NCI-H460 (cell line): ENCODE data around the gene PXDN. TPM values are rescaled to one million over a fixed set of nuclear protein-coding genes. Genes with fewer than 3 reads are reported as not detected.
"Not testable (repeated sequence)": the region's sequence is repeated elsewhere in the genome, so short reads cannot be mapped to it uniquely, and the experiment has no call there.

Experiments used
- DNase-seq: peaks from one replicate; pipeline ENCODE4 v3.0.0-alpha.2; 2016; ENCODE audit warnings: low read depth; ENCODE audit errors: extremely low read depth
- polyA plus RNA-seq: library from polyadenylated mRNA; depleted of rRNA; stranded (reverse); fragments of >200 nt; gene quantifications from 2 replicates; pipeline ENCODE4 v1.2.3, GENCODE V29; 2014; cell fraction: nucleus; rRNA removed
- total RNA-seq: library from RNA; depleted of rRNA; stranded (reverse); fragments of >200 nt; shearing (Covaris generic); gene quantifications from 2 replicates; pipeline ENCODE4 v1.2.3, GENCODE V29; 2014; rRNA removed

Gene PXDN, protein sequence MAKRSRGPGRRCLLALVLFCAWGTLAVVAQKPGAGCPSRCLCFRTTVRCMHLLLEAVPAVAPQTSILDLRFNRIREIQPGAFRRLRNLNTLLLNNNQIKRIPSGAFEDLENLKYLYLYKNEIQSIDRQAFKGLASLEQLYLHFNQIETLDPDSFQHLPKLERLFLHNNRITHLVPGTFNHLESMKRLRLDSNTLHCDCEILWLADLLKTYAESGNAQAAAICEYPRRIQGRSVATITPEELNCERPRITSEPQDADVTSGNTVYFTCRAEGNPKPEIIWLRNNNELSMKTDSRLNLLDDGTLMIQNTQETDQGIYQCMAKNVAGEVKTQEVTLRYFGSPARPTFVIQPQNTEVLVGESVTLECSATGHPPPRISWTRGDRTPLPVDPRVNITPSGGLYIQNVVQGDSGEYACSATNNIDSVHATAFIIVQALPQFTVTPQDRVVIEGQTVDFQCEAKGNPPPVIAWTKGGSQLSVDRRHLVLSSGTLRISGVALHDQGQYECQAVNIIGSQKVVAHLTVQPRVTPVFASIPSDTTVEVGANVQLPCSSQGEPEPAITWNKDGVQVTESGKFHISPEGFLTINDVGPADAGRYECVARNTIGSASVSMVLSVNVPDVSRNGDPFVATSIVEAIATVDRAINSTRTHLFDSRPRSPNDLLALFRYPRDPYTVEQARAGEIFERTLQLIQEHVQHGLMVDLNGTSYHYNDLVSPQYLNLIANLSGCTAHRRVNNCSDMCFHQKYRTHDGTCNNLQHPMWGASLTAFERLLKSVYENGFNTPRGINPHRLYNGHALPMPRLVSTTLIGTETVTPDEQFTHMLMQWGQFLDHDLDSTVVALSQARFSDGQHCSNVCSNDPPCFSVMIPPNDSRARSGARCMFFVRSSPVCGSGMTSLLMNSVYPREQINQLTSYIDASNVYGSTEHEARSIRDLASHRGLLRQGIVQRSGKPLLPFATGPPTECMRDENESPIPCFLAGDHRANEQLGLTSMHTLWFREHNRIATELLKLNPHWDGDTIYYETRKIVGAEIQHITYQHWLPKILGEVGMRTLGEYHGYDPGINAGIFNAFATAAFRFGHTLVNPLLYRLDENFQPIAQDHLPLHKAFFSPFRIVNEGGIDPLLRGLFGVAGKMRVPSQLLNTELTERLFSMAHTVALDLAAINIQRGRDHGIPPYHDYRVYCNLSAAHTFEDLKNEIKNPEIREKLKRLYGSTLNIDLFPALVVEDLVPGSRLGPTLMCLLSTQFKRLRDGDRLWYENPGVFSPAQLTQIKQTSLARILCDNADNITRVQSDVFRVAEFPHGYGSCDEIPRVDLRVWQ (N-terminal part only)
- total RNA-seq, result 25.1 and 28.9 TPM in 2 replicates
- 5.9 and 7.5 TPM in 2 replicates for polyA plus RNA-seq

DNA sequence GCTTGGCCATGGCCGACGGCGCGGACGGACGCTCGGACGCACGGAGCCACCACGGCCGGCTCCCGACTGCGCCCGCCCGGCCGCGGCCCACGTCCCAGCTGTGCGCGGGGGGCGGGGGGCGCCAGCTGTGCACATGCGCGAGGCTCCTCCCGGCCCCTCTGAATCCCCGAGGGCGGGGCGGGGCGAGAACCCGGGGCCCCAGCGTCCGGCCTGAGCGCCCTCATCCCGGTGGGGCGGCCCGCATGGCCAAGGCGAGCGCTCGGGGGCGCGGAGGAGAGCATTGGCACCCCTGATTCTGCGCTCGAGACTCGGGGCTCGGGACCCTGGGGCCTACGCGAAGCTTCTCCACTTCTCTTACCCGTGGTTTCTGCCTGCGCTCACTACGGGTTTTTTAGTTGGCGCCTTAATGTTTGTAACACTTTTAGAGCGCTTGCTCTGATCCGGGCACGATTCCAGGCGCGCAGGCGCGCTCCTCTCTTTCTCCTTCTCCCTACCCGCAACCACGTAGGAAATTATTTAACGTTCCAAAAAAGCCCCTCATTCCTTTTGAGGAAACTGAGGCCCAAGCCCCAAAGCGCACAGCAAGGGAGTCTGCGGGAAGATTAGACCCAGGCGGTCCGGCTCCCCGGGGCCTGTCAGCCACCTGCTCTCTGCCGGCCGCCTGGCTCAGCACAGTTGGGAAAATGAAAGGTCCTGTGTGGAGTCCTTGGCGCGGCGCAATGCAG is at the start of gene PXDN:
TSS of gene PXDN (minus strand) at position 70 of the 725 bp plus-strand sequence. CDS start at position 10, 60 bp downstream.
- DNase-seq, result no peak

DNA sequence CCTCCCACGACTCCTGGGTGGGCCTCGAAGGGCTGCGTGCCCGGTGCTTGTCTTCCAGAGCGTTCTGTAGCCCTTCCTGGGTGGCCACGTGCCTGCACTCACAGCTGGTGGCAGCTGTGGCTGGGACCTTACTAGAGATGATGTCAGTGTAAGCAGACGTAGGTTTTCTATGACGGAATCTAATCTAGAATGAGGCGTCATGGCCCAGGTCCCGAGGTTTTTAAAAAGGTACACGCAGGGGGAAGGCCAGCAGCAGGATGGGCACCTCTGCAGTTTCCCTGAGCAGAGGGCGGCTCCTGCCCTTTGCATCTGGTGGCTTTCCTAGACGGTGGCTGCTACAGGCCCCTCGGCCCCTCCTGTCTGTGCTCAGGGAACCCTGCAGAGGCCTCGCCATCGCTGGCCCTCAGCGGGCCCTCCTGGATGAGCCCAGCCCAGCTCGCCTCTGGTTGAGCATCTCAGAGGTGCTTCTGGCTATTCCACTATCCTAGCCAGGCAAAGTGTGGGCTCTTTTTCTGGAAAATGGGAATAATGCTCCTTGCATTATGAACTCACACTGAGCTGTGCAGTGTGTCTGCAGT is 49.6 kb upstream of the PXDN start:
- DNase-seq, result no peak

DNA sequence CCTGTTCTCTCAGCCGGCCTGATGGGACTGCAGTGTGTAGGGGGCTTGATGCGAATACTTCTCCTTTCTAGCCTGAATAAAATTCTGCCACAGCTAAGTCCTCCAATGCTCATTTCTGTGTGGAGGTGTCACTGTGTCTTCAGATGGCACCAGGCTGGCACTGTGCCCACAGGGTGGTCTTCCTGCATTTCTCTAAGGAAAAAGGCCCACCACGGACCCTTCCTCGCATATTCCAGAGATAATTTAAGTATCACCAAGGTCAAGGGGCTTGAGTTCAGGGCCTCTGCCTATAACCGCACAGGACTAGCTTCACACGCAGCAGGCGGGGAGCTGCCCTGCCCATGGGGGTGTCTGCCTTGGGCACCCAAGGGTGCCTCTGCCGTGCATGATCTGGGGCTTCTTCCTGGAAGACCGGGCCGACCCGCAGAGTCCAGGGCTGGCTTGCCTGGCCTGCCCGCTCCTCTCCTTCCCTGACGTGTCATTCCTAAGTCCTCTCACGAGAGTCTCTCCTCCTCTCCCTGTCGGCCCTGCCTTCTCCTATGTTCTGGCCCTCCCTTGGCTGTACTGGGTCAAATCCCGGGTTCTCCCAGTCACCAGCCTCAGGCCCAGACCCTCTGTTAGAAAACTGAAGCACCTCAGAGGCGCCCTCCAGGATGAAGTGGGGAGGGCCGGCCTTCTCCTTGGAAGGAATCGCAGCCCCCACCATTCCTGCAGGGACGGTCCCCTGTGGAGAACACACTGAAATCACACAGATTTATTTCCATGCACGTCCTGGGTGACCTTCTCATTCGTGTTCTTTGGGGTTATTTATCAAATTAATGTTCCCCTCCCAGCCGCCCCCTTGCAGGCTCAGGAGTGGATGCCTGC is 48.9 kb upstream of the PXDN start:
- no peak for DNase-seq

DNA sequence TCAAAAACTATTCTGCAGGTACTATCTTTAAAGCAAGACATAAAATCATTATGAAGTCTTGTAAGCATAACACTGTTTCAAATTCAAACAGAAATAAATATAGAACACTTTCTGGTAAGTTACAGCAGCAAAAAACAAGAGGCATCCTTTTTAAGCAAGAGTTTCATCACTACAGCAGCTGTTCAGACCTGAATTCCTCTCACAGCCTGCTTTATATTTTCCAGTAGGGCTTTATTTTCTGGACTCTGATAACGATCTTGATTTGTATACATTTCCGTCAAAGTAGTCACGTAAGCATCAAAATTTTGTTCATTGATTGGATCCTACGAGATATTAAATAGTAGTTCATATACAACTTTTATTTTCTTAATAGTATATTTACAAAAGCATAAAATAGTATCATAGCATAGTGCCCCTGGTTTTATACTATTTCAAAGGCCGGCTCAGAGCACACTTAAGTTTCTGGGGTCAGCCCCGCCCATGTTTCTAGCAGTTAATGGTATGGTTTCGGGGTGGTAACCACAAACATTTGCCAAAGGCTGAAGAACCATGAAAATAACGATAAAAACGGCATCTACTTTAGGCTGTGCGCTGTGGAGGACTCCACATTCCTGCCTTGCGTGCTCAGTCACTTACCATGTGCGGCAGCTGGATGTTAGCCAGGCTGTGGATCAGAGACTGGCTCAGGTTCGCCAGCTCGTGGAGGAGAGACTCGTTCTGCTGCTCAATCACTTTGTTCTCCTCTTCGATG is 47.5 kb upstream of the PXDN start:
- DNase-seq, result no peak

DNA sequence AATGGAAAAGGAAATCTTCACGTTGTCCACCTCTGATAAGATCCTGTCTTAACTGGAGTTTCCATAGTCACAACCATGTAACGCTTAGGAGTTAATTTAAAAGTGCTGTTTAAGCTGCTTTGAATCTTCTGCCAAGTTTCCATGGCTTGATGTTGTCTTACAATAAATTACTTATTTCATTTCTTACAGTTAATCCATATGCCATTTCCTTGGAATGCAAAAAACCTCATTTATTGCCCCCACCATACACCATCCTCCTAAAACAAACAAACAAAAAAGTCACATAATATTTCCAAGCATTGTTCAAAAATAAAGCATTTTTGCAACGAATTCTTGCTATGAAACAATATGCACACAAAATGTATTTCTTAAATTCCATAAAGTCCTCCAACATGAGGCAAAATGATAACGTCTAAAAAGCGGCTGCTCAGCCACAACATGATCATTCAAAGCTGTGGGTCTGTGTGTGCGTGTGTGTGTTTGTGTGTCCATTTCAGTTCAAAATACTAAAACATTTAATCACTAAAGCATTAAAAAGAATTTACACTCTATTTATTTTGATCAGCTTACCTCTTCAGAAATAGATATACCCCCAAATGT is 46.8 kb upstream of the PXDN start:
- no peak for DNase-seq

DNA sequence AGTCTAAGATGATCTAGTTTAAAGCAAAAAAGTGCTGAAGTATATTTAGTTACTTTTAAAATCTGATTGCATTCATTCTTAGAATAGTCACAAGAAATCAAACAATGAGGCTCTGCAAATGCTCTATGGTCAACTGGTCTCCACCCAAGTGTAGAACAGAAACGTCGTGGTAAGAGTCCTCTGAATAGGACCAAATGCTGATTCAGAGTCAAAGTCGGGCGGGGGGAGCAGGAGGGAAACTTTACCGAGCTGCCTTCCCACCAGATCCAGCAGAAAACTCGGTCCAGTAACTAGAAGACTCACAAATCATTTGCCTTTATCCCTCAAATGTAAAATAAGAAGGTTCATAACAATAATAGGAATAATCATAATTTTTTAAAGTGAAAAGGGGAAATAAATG is 46.2 kb upstream of the PXDN start:
- DNase-seq, result no peak

DNA sequence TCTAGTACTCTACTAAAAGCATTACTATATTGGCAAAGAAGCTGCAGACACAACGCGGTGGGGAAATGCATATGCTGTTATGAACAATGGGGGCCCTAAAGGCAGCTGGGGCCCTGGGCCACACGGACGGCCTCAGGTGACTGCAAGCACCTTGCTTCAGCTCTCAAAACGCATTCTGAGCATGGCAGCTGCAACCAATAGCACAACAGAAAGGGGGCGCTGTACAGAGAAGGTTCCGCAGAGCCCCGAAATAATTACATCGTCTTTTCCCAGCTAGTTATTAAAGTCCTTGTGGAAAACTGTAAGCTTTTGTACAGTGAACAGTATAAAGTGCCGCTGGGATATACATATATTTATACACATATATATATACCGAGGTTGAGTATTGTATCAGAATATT is 45.3 kb upstream of the PXDN start:
- DNase-seq, result no peak

DNA sequence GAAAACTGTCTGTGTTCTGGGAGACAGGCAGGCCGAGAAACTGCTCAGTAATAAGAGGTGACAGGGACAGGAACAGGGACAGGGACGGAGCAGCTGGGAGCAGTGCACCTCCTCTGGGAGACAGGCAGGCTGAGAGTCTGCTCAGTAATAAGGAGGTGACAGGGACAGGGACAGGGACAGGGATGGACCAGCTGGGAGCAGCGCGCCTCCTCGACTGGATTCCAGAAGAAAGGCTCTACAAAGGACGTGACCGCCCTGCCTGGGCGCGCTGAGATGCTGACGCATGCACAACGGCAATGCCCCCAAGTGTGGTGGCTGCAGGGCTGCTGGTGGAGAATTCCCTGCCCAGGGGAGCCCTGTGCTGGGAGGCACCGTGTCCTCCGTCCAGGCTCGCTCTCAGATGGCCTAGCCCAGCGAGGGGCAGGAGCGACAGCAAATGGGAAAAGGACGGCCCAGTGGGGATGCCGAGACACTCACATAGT is 44.2 kb upstream of the PXDN start:
- no peak for DNase-seq

DNA sequence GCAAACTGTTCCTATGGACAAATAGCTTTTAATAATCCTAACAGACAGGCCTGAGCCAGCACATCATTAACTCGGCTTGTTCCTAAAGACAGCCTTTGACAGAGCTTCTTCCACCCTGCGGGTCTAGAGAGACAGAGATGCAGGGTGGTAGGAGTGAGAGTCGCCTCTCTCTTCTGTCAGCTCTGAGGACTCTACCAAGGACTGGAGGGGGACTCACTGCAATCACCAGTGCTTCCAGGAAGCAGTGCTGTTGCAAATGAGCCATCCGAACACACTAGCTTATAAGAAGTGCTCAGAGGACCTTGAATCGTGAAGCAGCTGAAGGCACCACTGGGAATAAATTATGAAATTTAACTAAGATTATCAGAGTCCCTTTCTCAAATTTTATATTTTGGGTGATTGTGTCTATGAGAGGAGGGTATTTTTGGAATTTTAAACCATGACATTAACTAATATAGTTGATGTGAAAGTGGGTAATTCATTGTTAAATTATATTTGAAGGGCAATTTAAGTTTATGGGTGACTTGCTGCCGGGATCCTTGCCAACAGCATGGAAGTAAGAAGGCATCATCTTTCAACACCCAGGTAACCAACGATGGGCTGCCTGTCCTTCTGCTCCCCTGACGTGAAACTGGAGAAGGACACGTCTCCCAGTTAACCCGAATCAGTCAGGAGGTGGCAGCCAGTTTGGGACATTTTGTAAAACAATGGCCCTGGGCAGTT is 43.6 kb upstream of the PXDN start:
- DNase-seq, result no peak

DNA sequence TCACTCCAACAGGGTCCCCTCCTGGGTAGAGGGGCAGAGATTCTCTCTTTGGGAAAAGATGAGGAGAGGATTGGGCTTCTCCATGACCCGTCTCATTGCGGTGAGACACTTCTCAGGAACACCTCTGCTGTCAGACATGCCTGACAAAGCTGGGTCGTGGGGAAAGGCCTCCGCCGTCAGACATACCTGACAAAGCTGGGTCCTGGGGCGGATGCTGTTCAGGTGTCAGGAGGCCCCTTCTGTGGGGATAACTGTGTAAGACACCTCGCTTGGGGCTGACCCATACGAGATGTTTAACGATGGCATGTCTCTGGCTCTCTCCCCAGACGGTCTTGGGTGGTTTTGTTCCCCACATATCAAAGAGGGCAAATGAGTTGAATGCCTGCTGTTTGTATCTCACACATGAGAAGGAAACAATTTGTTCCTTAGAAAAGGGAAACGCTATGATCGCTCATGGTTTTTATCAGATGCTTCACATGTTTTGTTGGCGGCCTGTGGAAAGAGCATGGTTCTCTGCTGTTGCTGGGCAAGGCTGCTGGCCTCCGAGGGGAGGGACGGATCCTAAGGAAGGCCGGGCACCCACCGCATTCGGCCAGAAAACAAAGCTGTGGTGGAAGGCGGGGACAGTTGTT is 40.8 kb upstream of the PXDN start:
- no peak for DNase-seq

DNA sequence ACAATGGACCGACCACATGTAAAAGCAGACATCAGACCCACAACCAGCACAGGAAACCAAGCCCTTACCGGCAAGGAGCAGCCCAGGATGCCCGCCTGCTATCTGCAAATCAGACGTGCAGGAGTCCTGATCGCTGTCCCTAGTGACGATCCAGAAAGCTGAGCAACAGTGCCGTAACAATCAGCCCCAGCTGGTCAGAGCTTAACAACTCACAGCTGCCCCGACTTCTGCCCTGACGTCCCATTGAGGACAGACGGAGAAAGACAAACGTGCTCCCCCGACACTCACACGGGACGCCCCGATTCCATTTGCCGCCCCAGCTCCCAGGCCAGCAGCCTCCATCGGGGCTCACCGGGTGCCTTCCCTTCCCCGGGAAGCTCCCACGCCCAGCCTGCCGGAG is 39.8 kb upstream of the PXDN start:
- no peak for DNase-seq

DNA sequence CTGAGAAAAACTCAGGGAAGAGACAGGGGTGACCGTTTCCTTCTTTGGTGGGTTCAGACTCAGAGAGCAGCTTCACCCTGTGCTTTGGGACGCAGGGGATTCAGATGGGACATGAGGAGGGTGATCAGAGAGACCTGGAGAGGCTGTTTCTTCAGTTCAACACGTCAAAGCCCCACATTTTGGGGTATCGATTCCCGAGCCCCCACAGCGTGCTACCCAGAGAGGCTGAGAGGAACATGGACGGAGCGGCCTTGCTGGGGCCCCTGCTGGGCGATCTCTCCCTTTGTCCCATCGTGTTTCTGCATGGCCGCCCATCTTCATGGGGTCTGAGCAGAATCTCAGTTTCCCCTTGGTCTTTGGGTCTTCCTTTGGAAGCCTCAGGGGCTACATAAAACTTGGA is 38.2 kb upstream of the PXDN start:
- no peak for DNase-seq

DNA sequence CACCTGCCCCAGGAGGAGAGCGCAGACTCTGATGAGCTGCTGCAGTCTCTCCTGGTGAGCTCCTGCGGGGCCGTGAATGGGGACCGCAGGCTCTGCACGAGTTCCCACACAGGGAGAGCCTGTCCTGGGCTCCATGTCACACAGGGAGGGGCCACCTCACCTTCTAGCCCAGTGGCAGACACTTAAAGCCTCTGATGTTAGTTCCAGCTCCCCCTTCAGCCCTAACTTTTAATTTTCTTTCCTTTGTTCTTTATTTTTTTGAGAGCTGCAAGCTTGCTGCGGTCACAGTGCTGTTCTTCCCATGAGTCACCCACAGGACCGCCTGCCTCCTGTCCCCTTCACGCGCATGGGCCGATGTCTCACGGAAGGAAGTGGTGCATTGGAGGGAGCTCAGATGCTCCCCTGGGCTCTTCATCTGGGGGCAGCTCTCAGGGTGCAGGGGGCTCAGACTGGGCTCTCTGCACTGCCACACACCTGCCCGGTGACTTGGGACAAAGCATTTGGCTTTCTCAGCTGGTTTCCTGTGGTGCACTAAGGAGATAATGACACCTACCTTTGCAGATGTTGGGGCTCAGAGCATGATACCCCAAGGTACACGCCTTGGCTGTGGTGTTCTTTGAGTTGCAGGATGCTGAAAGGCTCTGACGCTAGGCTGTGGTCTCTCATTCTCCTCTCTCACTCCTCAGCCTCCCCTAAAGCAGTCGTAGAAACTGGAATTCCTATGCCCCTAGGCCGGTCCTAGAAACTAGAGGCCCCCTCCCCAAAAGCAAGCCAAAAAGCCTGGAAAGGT is 37.2 kb upstream of the PXDN start:
- DNase-seq, result no peak

DNA sequence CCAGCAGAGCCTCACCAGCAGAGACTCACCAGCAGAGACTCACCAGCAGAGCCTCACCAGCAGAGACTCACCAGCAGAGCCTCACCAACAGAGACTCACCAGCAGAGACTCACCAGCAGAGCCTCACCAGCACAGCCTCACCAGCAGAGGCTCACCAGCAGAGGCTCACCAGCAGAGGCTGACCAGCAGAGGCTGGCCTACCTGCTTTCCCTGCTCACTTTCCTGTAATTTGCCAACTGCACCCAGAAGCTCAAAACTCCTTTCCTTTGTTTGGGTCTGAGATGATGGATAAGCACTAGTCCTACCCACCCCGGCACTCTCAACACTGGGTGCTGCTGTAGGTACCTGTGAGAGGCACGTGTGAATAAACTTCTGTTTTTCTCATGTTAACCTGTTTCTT is 36.4 kb upstream of the PXDN start:
- DNase-seq, result no peak

DNA sequence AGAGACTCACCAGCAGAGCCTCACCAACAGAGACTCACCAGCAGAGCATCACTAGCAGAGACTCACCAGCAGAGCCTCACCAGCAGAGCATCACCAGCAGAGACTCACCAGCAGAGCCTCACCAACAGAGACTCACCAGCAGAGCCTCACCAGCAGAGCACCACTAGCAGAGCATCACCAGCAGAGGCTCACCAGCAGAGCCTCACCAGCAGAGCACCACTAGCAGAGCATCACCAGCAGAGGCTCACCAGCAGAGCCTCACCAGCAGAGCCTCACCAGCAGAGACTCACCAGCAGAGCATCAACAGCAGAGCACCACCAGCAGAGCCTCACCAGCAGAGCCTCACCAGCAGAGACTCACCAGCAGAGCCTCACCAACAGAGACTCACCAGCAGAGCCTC is 35.7 kb upstream of the PXDN start:
- not testable (repeated sequence) for DNase-seq

DNA sequence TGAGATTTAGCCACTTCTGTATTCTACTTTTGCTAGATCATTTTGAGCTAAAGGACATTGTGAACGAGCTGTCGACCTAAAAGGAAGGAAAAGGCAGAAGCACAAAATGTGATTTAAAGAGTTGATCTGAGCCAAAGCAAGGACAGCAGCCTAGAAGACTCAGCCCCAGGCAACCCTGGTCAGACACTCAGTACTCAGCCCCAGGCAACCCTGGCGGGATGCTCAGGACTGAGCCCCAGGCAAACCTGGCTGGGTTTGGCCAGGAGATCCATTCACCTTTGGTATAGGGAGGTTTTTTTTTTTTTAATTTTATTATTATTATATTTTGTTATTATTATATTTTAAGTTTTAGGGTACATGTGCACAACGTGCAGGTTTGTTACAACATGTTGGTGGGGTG is 34.3 kb upstream of the PXDN start:
- no peak for DNase-seq
